IPS-15b (cell line): ENCODE results near the gene FIGNL1.
"Not testable (repeated sequence)": the region's sequence is repeated elsewhere in the genome, so short reads cannot be mapped to it uniquely, and the experiment has no call there.

Experiments used
- H3K27me3 ChIP-seq: one replicate; pipeline ENCODE4 v1.6.1; 2013; ENCODE audit warnings: low read length; ENCODE audit not compliant: control insufficient read depth, insufficient read depth
- H3K36me3 ChIP-seq: one replicate; pipeline ENCODE4 v1.6.1; 2013; ENCODE audit warnings: low read length; ENCODE audit not compliant: control insufficient read depth, insufficient read depth
- H3K4me1 ChIP-seq: one replicate; pipeline ENCODE4 v1.6.1; 2013; ENCODE audit warnings: mild to moderate bottlenecking, low read length; ENCODE audit not compliant: control insufficient read depth, insufficient read depth
- H3K4me3 ChIP-seq: one replicate; pipeline ENCODE4 v1.5.1; 2013; ENCODE audit warnings: low read depth, low read length
- H3K9ac ChIP-seq: one replicate; pipeline ENCODE4 v1.6.1; 2013; ENCODE audit warnings: low read depth, mild to moderate bottlenecking, low read length
- H3K9me3 ChIP-seq: one replicate; pipeline ENCODE4 v1.6.1; 2013; ENCODE audit warnings: mild to moderate bottlenecking, low read length; ENCODE audit not compliant: control insufficient read depth, insufficient read depth

FIGNL1 gene

GRCh38 chr7:50469181-50469580 lies 19.0 kb upstream of the FIGNL1 start:
- H3K4me1 ChIP-seq, result no peaks in the 10 kb centered on the region
- H3K27me3 ChIP-seq, result peaks cover 18% of the 10 kb centered on the region
- H3K9ac ChIP-seq, result no peak overlapping the region
- H3K36me3 ChIP-seq, result no peaks in the 10 kb centered on the region
- H3K9me3 ChIP-seq, result no peaks in the 10 kb centered on the region
- H3K4me3 ChIP-seq, result no peak overlapping the region

GRCh38 chr7:50467817-50468610 lies 17.9 kb upstream of the FIGNL1 start:
- no peaks in the 10 kb centered on the region for H3K9me3 ChIP-seq
- H3K27me3 ChIP-seq, result peaks cover 18% of the 10 kb centered on the region
- H3K9ac ChIP-seq, result no peak overlapping the region
- no peaks in the 10 kb centered on the region for H3K4me1 ChIP-seq
- no peak overlapping the region for H3K4me3 ChIP-seq
- H3K36me3 ChIP-seq, result no peaks in the 10 kb centered on the region

GRCh38 chr7:50466815-50467585 lies 16.9 kb upstream of the FIGNL1 start:
- H3K4me3 ChIP-seq, result no peak overlapping the region
- H3K9ac ChIP-seq, result no peak overlapping the region
- H3K36me3 ChIP-seq, result no peaks in the 10 kb centered on the region
- no peaks in the 10 kb centered on the region for H3K4me1 ChIP-seq
- H3K9me3 ChIP-seq, result no peaks in the 10 kb centered on the region
- peaks cover 18% of the 10 kb centered on the region for H3K27me3 ChIP-seq

DNA sequence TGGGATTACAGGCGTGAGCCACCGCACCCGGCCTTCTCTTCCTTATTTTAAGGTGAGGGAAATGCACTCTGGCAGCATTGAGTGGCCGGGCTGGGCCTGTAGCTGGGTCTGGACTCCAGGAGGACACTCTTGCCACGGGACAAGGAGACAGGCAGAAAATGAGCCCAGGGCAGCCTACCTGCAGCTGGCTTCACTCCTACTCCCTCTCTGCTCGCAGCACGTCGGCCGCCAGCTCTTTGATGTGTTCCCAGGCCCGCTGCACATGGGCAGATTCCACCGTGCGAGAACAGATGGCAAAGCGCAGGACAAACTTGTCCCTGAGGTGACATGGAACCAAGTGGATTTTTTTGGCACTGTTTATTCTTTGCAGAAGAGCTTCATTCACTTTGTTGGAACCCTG lies 12.9 kb upstream of the FIGNL1 start:
- Histone ChIP-seq H3K4me1 (no peaks in the 10 kb centered on the region), H3K4me3 (no peak overlapping the region), H3K36me3 (no peaks in the 10 kb centered on the region), H3K27me3 (peaks cover 11% of the 10 kb centered on the region), H3K9me3 (no peaks in the 10 kb centered on the region), H3K9ac (no peak overlapping the region)

- Histone ChIP-seq H3K4me1 (no peaks in the 10 kb centered on the region), H3K9me3 (no peaks in the 10 kb centered on the region), H3K9ac (no peak overlapping the region), H3K27me3 (peaks cover 6% of the 10 kb centered on the region), H3K4me3 (no peak overlapping the region), H3K36me3 (no peaks in the 10 kb centered on the region)
Observed at GRCh38 chr7:50462361-50462760, 12.2 kb upstream of the FIGNL1 start.

DNA sequence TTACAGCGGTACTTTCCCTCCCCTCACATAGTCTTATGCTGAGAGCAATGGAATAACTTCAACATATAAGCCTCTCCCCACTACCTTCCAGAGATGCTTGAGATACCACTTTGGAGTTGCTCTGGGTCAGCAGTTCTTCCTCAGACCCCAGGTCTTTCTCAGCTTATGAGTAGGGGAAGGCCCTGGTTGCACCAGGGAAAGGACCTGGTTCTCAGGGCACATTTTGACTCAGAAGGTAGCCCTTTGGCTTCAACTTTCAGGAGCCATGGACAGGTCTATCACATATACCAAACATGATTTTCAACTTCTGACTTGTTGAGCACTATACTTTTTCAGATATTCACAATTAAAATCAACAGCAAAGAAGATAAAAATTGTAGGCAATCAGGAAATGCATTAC lies 11.5 kb upstream of the FIGNL1 start:
- H3K9ac ChIP-seq, result no peak overlapping the region
- no peaks in the 10 kb centered on the region for H3K9me3 ChIP-seq
- H3K36me3 ChIP-seq, result no peaks in the 10 kb centered on the region
- H3K4me3 ChIP-seq, result no peak overlapping the region
- no peaks in the 10 kb centered on the region for H3K27me3 ChIP-seq
- H3K4me1 ChIP-seq, result no peaks in the 10 kb centered on the region

DNA sequence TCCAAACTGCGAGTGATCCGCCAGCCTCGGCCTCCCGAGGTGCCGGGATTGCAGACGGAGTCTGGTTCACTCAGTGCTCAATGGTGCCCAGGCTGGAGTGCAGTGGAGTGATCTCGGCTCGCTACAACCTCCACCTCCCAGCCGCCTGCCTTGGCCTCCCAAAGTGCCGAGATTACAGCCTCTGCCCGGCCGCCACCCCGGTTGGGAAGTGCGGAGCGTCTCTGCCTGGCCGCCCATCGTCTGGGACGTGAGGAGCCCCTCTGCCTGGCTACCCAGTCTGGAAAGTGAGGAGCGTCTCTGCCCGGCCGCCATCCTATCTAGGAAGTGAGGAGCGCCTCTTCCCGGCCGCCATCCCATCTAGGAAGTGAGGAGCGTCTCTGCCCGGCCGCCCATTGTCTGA lies 9.0 kb upstream of the FIGNL1 start:
- not testable (repeated sequence) for H3K4me1 ChIP-seq, H3K9ac ChIP-seq, H3K27me3 ChIP-seq, H3K4me3 ChIP-seq, H3K36me3 ChIP-seq, H3K9me3 ChIP-seq

GRCh38 chr7:50458651-50459050 lies 8.5 kb upstream of the FIGNL1 start:
- not testable (repeated sequence) for H3K9me3 ChIP-seq, H3K27me3 ChIP-seq, H3K4me1 ChIP-seq, H3K4me3 ChIP-seq, H3K36me3 ChIP-seq, H3K9ac ChIP-seq

DNA sequence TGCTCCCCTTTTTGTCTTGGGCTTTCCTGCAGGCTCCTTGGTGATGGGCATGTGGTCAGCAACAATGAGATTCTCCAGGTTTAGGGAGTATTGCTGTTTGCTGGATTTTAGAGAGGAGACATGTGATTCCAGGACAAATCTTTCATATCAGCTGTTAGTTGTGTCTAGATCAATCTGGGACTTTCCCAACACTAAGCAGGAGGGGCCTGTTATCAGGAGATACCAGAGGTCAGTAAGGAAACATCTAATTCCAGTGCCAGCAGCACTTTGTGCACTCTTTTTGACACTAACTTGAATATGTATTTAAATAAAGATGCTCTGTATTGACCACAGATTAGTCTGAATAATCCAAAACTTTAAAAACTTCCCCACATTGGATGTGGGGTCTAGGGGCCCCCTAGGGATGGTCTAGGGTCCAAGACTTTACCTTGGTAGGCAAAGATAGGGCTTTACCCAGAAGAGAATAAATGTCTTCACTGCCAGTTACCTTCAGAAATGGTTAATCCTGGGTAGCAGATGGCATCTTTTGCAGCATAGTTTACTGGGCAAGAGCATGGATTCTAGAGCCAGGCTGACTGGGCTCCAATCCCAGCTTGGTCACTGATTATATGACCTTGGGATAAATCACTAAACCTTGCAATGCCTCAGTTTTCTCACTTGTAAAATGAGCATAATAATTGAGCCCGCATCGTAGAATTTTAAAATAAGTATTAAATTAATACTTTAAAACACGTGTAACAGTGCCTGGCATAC lies 6.4 kb upstream of the FIGNL1 start:
- Histone ChIP-seq H3K4me1 (no peaks in the 10 kb centered on the region), H3K4me3 (no peak overlapping the region), H3K27me3 (no peaks in the 10 kb centered on the region), H3K9me3 (no peaks in the 10 kb centered on the region), H3K9ac (no peak overlapping the region), H3K36me3 (no peaks in the 10 kb centered on the region)

DNA sequence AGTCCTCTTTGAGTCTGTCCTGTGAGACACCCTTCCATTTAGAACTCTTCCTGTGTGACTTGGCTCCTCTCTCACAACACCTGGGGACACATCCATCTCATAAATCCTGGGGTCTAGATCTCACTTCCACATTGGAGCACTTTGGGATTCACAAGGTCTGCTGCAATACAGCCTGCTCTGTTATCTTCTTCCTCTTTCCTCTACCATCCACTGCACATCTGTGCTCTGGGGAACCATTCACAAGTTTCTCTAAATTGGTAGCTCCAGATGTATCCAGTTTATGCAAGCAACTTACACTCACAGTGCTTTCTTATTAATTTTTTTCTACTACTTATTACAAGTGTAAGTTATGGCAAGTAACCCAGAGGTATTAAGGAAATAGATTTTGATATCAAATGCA lies 5.5 kb upstream of the FIGNL1 start:
- no peak overlapping the region for H3K4me3 ChIP-seq
- no peaks in the 10 kb centered on the region for H3K36me3 ChIP-seq
- peaks cover 5% of the 10 kb centered on the region for H3K27me3 ChIP-seq
- no peaks in the 10 kb centered on the region for H3K9me3 ChIP-seq
- H3K9ac ChIP-seq, result no peak overlapping the region
- H3K4me1 ChIP-seq, result no peaks in the 10 kb centered on the region

DNA sequence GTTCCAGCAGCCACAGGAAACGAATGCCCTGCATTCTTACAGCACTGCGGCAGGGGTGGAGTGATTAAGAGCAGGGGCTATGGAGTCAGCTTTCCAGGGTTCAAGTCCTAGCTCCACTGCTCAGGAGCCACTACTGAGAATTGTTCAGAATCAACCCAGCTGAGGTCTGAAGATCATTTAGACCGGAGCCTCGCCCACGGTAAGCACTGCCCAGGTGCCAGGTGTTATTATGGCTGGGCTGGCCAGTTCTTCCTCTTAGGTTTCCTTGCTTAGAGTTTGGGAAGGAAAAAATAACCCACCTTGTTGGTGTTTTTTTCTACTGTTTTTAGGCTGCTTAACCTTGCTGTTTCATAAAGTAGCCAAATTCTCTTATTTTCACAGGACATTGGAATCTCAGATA lies 4.8 kb upstream of the FIGNL1 start:
- H3K27me3 ChIP-seq, result peaks cover 5% of the 10 kb centered on the region
- H3K4me1 ChIP-seq, result no peaks in the 10 kb centered on the region
- H3K9me3 ChIP-seq, result no peaks in the 10 kb centered on the region
- no peak overlapping the region for H3K4me3 ChIP-seq
- H3K9ac ChIP-seq, result no peak overlapping the region
- H3K36me3 ChIP-seq, result no peaks in the 10 kb centered on the region
